WTC11 (cell line): Measurements from ENCODE around the gene MND1. TPM values are rescaled to one million over a fixed set of nuclear protein-coding genes. Genes with fewer than 3 reads are reported as not detected.

Source experiments
- ATAC-seq: fragments of 200-7000 bp; cut with Tn5 transposase; 2 replicates; pipeline ENCODE4 v1.10.0; 2021; ENCODE audit warnings: mild to moderate bottlenecking, moderate library complexity
- CTCF ChIA-PET: fragments of 300-600 bp; sonication (Branson Sonifier 250); formaldehyde crosslinking; loops from one replicate; lab custom pipeline; 2021; ENCODE audit warnings: antibody characterized with exemption; lab: Charles Lee
- POLR2A ChIA-PET: fragments of 350-600 bp; sonication (Branson Sonifier 250); formaldehyde crosslinking; loops from one replicate; lab custom pipeline; 2021; ENCODE audit warnings: antibody characterized with exemption; lab: Charles Lee
- DNase-seq: peaks from one replicate; pipeline ENCODE4 v3.0.0; 2021; ENCODE audit warnings: low spot score
- H3K27ac Mint-ChIP-seq: 2 replicates; pipeline ENCODE4 v1.8.0; 2021; ENCODE audit warnings: mixed read lengths
- H3K27me3 Mint-ChIP-seq: 2 replicates; pipeline ENCODE4 v1.8.0; 2021; ENCODE audit warnings: low read depth, mild to moderate bottlenecking, moderate library complexity, mixed read lengths
- H3K36me3 Mint-ChIP-seq: 2 replicates; pipeline ENCODE4 v1.8.0; 2021; ENCODE audit warnings: mixed read lengths
- H3K4me1 Mint-ChIP-seq: 2 replicates; pipeline ENCODE4 v1.8.0; 2022; ENCODE audit warnings: mixed read lengths
- H3K4me3 Mint-ChIP-seq: 2 replicates; pipeline ENCODE4 v1.8.0; 2021; ENCODE audit warnings: mild to moderate bottlenecking, moderate library complexity, mixed read lengths
- H3K9me3 Mint-ChIP-seq: 2 replicates; pipeline ENCODE4 v1.8.0; 2021; ENCODE audit warnings: mixed read lengths
- FOXJ3 ChIP-seq: sonication (generic); formaldehyde crosslinking; IDR thresholded peaks from 2 replicates; pipeline ENCODE4 v1.9.0; 2021; ENCODE audit warnings: missing genetic modification reagents, mild to moderate bottlenecking, borderline replicate concordance
- GTF2I ChIP-seq: fragments of 250-450 bp; sonication (Bioruptor Pico); conservative IDR thresholded peaks from 2 replicates; pipeline ENCODE4 v1.4.0; 2021; ENCODE audit warnings: mild to moderate bottlenecking
- JAZF1 ChIP-seq: fragments of 250-450 bp; sonication (Bioruptor Pico); IDR thresholded peaks from 2 replicates; pipeline ENCODE4 v1.9.0; 2021; ENCODE audit warnings: moderate library complexity, mild to moderate bottlenecking, inconsistent platforms
- KAT7 ChIP-seq: sonication (generic); formaldehyde crosslinking; IDR thresholded peaks from 2 replicates; pipeline ENCODE4 v1.8.1; 2023; ENCODE audit warnings: missing genetic modification reagents, mild to moderate bottlenecking, borderline replicate concordance
- MYBL2 ChIP-seq: sonication (generic); formaldehyde crosslinking; IDR thresholded peaks from 2 replicates; pipeline ENCODE4 v1.8.1; 2023; ENCODE audit warnings: mild to moderate bottlenecking, moderate library complexity, missing genetic modification reagents
- NFATC4 ChIP-seq: fragments of 250-450 bp; sonication (Bioruptor Pico); IDR thresholded peaks from 2 replicates; pipeline ENCODE4 v1.9.0; 2021; ENCODE audit warnings: mild to moderate bottlenecking
- NR1H2 ChIP-seq: sonication (generic); formaldehyde crosslinking; IDR thresholded peaks from 2 replicates; pipeline ENCODE4 v1.9.0; 2021; ENCODE audit warnings: mild to moderate bottlenecking, moderate library complexity, missing genetic modification reagents
- OVOL2 ChIP-seq: fragments of 250-450 bp; sonication (Bioruptor Pico); IDR thresholded peaks from 2 replicates; pipeline ENCODE4 v1.9.0; 2021; ENCODE audit warnings: mild to moderate bottlenecking, borderline replicate concordance
- SMAD4 ChIP-seq: sonication (generic); formaldehyde crosslinking; IDR thresholded peaks from 2 replicates; pipeline ENCODE4 v1.8.0; 2022; ENCODE audit warnings: mild to moderate bottlenecking, missing genetic modification reagents
- TCF7 ChIP-seq: sonication (generic); formaldehyde crosslinking; IDR thresholded peaks from 2 replicates; pipeline ENCODE4 v1.8.0; 2022; ENCODE audit warnings: mild to moderate bottlenecking, low read depth, missing genetic modification reagents, moderate library complexity
- ZBTB21 ChIP-seq: sonication (generic); formaldehyde crosslinking; IDR thresholded peaks from 2 replicates; pipeline ENCODE4 v1.8.1; 2023; ENCODE audit warnings: mild to moderate bottlenecking, missing genetic modification reagents, borderline replicate concordance
- ZNF121 ChIP-seq: sonication (generic); formaldehyde crosslinking; IDR thresholded peaks from 2 replicates; pipeline ENCODE4 v1.8.0; 2023; ENCODE audit warnings: missing genetic modification reagents
- ZNF317 ChIP-seq: sonication (generic); formaldehyde crosslinking; IDR thresholded peaks from 2 replicates; pipeline ENCODE4 v1.8.1; 2023; ENCODE audit warnings: low read depth, mild to moderate bottlenecking, moderate library complexity, missing genetic modification reagents, borderline replicate concordance
- ZNF423 ChIP-seq: fragments of 250-450 bp; sonication (Bioruptor Pico); IDR thresholded peaks from 2 replicates; pipeline ENCODE4 v2.1.2; 2022; ENCODE audit warnings: mild to moderate bottlenecking, moderate library complexity
- ZNF671 ChIP-seq: fragments of 250-450 bp; sonication (Bioruptor Pico); IDR thresholded peaks from 2 replicates; pipeline ENCODE4 v1.8.0; 2021; ENCODE audit warnings: mild to moderate bottlenecking
- total RNA-seq: library from RNA; stranded (reverse); gene quantifications from 3 replicates; pipeline ENCODE4 v1.2.3, GENCODE V29; 2021
- TF ChIP-seq, protein P1 (sequence below): sonication (generic); formaldehyde crosslinking; IDR thresholded peaks from 2 replicates; pipeline ENCODE4 v1.8.1; 2022; ENCODE audit warnings: low read depth, mild to moderate bottlenecking, moderate library complexity, missing genetic modification reagents, borderline replicate concordance
- TF ChIP-seq, protein P2 (sequence below): sonication (generic); formaldehyde crosslinking; IDR thresholded peaks from 2 replicates; pipeline ENCODE4 v1.8.0; 2022; ENCODE audit warnings: mild to moderate bottlenecking, missing genetic modification reagents
- TF ChIP-seq, protein P3 (sequence below): sonication (generic); formaldehyde crosslinking; IDR thresholded peaks from 2 replicates; pipeline ENCODE4 v1.8.1; 2023; ENCODE audit warnings: mild to moderate bottlenecking, missing genetic modification reagents, moderate library complexity
- TF ChIP-seq, protein P4 (sequence below): fragments of 250-450 bp; sonication (Bioruptor Pico); IDR thresholded peaks from 2 replicates; pipeline ENCODE4 v2.1.2; 2022; ENCODE audit warnings: mild to moderate bottlenecking, moderate library complexity
- TF ChIP-seq, protein P5 (sequence below): fragments of 250-450 bp; sonication (Bioruptor Pico); conservative IDR thresholded peaks from 2 replicates; pipeline ENCODE4 v1.9.0; 2021; ENCODE audit warnings: mild to moderate bottlenecking
- TF ChIP-seq, protein P6 (sequence below): sonication (generic); formaldehyde crosslinking; IDR thresholded peaks from 2 replicates; pipeline ENCODE4 v1.8.1; 2023; ENCODE audit warnings: mild to moderate bottlenecking, moderate library complexity, missing genetic modification reagents
- TF ChIP-seq, protein P7 (sequence below): fragments of 250-450 bp; sonication (Bioruptor Pico); IDR thresholded peaks from 2 replicates; pipeline ENCODE4 v1.9.0; 2021; ENCODE audit warnings: moderate library complexity, mild to moderate bottlenecking, inconsistent platforms, borderline replicate concordance

The MND1 gene
- total RNA-seq, 1 experiment from 2014 or later = 36.0 TPM

DNA sequence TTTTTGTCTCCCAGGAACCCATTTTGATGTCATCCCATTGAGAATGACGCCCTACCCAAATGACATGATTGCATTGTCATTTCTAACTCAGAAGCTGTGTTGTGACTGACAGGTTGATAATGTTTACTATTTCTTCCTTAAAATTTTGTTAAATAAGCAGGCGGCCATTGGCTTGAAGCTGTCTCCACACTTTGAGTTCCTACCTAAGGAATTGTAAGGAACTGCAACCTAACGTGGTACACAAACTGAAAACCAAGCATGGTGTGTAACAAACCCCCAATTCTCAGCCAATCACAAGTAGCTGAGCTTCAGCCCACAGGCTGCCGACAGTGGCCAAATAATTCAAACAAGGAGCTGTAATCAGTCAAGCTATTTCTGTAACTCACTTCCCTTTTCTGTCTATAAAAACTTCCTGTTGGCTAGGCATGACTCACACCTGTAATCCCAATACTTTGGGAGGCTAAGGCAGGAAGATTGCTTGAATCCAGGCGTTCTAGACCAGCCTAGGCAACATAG lies 2.9 kb upstream of the MND1 start:
- no peaks in the 10 kb centered on the region for H3K36me3 Mint-ChIP-seq

DNA sequence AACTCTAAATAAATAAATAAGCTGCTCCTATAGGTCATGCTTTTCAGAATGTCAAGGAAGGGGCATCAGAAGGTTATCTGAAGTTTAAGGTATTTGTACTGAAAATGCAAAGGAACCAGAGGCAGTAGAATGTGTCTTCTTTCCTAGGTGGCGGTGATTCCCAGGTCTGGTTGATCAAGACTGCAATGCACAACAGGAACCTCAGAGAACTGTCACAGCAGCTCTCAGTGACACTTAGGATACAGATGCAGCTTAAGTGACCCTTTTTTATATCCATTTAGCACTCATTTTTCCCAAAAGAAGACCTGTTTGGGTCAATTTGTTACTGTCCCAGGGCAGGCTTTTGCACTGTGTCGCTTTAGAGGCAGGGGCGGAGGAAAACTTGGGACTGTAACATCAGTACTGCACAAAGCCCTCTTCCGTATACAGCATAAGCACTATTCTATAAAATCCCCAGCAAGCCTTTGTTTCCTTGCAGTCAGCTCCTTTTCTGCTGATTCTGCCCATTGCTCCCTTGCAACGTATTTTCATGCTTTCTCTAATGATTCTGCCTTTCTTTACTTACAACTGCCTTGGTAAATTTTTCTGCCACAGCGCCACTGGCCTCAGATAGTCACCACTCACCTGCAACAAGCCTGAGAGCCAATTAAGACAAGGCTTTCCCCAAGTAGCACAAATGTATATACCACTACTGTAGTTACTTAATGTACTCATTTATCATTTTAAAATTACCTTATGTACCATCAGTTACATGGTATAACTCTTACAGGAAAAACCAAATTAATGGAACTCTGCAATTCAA lies 1.5 kb upstream of the MND1 start:
- no peak overlapping the region for H3K27ac Mint-ChIP-seq
- CTCF ChIA-PET = interaction anchor here (1.1 to 3.2 kb wide), 3 partner anchors 110 to 407 kb away, joined by 4 to 14 read pairs (median 4); no protein-coding TSS in a partner anchor
- TF ChIP-seq MYBL2 = no peak
- no peak for TF ChIP-seq ZNF423
- TF ChIP-seq ZNF121 (CRISPR knock-in tag) = no peak
- TF ChIP-seq, protein P1, sequence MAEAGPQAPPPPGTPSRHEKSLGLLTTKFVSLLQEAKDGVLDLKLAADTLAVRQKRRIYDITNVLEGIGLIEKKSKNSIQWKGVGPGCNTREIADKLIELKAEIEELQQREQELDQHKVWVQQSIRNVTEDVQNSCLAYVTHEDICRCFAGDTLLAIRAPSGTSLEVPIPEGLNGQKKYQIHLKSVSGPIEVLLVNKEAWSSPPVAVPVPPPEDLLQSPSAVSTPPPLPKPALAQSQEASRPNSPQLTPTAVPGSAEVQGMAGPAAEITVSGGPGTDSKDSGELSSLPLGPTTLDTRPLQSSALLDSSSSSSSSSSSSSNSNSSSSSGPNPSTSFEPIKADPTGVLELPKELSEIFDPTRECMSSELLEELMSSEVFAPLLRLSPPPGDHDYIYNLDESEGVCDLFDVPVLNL = no peak
- no peak for TF ChIP-seq ZNF317 (CRISPR knock-in tag)
- TF ChIP-seq OVOL2 (CRISPR knock-in tag) = no peak
- TF ChIP-seq, protein P2, sequence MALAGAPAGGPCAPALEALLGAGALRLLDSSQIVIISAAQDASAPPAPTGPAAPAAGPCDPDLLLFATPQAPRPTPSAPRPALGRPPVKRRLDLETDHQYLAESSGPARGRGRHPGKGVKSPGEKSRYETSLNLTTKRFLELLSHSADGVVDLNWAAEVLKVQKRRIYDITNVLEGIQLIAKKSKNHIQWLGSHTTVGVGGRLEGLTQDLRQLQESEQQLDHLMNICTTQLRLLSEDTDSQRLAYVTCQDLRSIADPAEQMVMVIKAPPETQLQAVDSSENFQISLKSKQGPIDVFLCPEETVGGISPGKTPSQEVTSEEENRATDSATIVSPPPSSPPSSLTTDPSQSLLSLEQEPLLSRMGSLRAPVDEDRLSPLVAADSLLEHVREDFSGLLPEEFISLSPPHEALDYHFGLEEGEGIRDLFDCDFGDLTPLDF (CRISPR knock-in tag) = no peak
- TF ChIP-seq, protein P3, sequence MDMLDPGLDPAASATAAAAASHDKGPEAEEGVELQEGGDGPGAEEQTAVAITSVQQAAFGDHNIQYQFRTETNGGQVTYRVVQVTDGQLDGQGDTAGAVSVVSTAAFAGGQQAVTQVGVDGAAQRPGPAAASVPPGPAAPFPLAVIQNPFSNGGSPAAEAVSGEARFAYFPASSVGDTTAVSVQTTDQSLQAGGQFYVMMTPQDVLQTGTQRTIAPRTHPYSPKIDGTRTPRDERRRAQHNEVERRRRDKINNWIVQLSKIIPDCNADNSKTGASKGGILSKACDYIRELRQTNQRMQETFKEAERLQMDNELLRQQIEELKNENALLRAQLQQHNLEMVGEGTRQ (CRISPR knock-in tag) = no peak

More for the DNA sequence above, 2.9 kb upstream of the MND1 start:
- TF ChIP-seq, protein P2 (CRISPR knock-in tag) = no peak
- TF ChIP-seq, protein P4, sequence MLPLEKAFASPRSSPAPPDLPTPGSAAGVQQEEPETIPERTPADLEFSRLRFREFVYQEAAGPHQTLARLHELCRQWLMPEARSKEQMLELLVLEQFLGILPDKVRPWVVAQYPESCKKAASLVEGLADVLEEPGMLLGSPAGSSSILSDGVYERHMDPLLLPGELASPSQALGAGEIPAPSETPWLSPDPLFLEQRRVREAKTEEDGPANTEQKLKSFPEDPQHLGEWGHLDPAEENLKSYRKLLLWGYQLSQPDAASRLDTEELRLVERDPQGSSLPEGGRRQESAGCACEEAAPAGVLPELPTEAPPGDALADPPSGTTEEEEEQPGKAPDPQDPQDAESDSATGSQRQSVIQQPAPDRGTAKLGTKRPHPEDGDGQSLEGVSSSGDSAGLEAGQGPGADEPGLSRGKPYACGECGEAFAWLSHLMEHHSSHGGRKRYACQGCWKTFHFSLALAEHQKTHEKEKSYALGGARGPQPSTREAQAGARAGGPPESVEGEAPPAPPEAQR (CRISPR knock-in tag) = no peak
- TF ChIP-seq NR1H2 (CRISPR knock-in tag) (no peak), ZBTB21 (no peak), TCF7 (no peak), SMAD4 (CRISPR knock-in tag) (no peak), KAT7 (CRISPR knock-in tag) (no peak), ZNF671 (CRISPR knock-in tag) (no peak), FOXJ3 (no peak), JAZF1 (no peak), NFATC4 (CRISPR knock-in tag) (no peak), GTF2I (CRISPR knock-in tag) (no peak)
- TF ChIP-seq, protein P5, sequence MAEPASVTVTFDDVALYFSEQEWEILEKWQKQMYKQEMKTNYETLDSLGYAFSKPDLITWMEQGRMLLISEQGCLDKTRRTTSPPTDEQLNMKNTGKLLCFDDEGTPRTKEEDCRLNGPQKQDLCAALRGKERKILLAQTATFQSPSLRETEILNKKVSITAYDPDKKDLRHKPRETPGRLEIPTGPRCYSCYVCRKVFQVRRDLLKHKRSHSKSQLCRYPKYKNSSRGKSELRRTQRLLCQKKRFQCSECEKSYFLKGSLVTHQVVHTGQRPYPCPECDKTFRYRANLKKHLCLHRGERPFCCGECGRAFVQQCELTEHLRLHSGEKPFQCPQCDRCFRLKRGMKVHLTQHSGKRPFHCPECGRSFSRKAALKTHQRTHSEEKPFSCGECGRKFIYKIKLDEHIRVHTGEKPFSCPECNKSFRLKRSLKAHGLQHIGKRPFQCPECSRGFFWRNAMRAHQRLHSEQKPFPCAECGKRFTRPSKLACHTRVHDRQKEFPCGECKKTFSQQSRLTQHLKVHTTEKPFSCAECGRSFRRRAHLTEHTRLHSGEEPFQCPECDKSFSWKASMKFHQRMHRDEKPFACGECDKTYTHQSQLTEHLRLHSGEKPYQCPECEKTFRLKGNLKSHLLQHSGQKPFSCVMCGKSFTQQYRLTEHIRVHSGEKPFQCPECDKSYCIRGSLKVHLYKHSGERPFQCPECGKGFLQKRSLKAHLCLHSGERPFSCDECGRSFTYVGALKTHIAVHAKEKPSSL (CRISPR knock-in tag) = no peak
- TF ChIP-seq, protein P6, sequence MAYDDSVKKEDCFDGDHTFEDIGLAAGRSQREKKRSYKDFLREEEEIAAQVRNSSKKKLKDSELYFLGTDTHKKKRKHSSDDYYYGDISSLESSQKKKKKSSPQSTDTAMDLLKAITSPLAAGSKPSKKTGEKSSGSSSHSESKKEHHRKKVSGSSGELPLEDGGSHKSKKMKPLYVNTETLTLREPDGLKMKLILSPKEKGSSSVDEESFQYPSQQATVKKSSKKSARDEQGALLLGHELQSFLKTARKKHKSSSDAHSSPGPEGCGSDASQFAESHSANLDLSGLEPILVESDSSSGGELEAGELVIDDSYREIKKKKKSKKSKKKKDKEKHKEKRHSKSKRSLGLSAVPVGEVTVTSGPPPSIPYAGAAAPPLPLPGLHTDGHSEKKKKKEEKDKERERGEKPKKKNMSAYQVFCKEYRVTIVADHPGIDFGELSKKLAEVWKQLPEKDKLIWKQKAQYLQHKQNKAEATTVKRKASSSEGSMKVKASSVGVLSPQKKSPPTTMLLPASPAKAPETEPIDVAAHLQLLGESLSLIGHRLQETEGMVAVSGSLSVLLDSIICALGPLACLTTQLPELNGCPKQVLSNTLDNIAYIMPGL = no peak
- TF ChIP-seq, protein P3 (CRISPR knock-in tag) = no peak
- TF ChIP-seq, protein P7, sequence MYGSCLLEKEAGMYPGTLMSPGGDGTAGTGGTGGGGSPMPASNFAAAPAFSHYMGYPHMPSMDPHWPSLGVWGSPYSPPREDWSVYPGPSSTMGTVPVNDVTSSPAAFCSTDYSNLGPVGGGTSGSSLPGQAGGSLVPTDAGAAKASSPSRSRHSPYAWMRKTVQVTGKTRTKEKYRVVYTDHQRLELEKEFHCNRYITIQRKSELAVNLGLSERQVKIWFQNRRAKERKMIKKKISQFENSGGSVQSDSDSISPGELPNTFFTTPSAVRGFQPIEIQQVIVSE (CRISPR knock-in tag) = no peak
- CTCF ChIA-PET = interaction anchor here (1.2 to 3.2 kb wide), 2 partner anchors 199 to 409 kb away, joined by 4 to 14 read pairs; no protein-coding TSS in a partner anchor
- no peak for ATAC-seq
- POLR2A ChIA-PET = interaction anchor here (0.6 to 1.1 kb wide), 2 partner anchors 146 to 316 kb away, joined by 3 to 4 read pairs; no protein-coding TSS in a partner anchor
- H3K4me1 Mint-ChIP-seq = peaks cover 14% of the 10 kb centered on the region
- H3K9me3 Mint-ChIP-seq = no peaks in the 10 kb centered on the region
- H3K27me3 Mint-ChIP-seq = no peaks in the 10 kb centered on the region
- no peak for DNase-seq
- no peak overlapping the region for H3K4me3 Mint-ChIP-seq
- no peak overlapping the region for H3K27ac Mint-ChIP-seq

More for the DNA sequence above, 1.5 kb upstream of the MND1 start:
- Mint-ChIP-seq H3K36me3 (no peaks in the 10 kb centered on the region), H3K9me3 (no peaks in the 10 kb centered on the region), H3K4me3 (no peak overlapping the region), H3K27me3 (no peaks in the 10 kb centered on the region), H3K4me1 (peaks cover 27% of the 10 kb centered on the region)
- DNase-seq = no peak
- POLR2A ChIA-PET = no interaction called here
- ATAC-seq = no peak
